B cell (primary cell): ENCODE measurements around the gene PRRC1. TPM values are rescaled to one million over a fixed set of nuclear protein-coding genes. Genes with fewer than 3 reads are reported as not detected.

ENCODE experiments used
- ATAC-seq: fragments of 200-7000 bp; cut with Tn5 transposase; one replicate; pipeline ENCODE4 v1.10.0; 2021; ENCODE audit warnings: low read depth, mild to moderate bottlenecking, moderate number of reproducible peaks, moderate library complexity
- CTCF ChIA-PET: fragments of 350-600 bp; sonication (Branson Sonifier 250); formaldehyde crosslinking; loops from one replicate; lab custom pipeline; 2021; ENCODE audit warnings: antibody characterized with exemption, inconsistent platforms; lab: Charles Lee
- POLR2A ChIA-PET: fragments of 350-600 bp; sonication (Branson Sonifier 250); formaldehyde crosslinking; loops from one replicate; lab custom pipeline; 2021; ENCODE audit warnings: antibody characterized with exemption; lab: Charles Lee
- DNase-seq: peaks from one replicate; pipeline ENCODE4 v3.0.0; 2013
- H2AFZ ChIP-seq: 2 replicates; pipeline ENCODE4 v1.6.1; 2012; ENCODE audit warnings: mild to moderate bottlenecking, low read depth, low read length; ENCODE audit not compliant: insufficient read depth, poor library complexity, severe bottlenecking
- H3K27ac ChIP-seq, 2 donors: 1 replicate in 1 of 2; 2 replicates in 1 of 2; pipeline ENCODE4 v1.5.1; 2012 to 2013; ENCODE audit warnings: low read length in 2 of 2, mild to moderate bottlenecking in 2 of 2, moderate library complexity in 1 of 2
- H3K27me3 ChIP-seq, 4 experiments: fragments of 200-600 bp in 1 of 4; sonication (generic) in 1 of 4; replicated peaks in 1 of 4; 1 replicate in 2 of 4; 2 replicates in 2 of 4; pipeline versions ENCODE4 v1.6.1 to v1.7.0; 2013 to 2016; ENCODE audit warnings: low read length in 3 of 4, mild to moderate bottlenecking in 2 of 4, mixed read lengths in 1 of 4, moderate library complexity in 1 of 4; ENCODE audit not compliant: insufficient read depth in 4 of 4, control insufficient read depth in 3 of 4; ENCODE audit errors: control extremely low read depth in 1 of 4
- H3K36me3 ChIP-seq, 2 experiments: replicated peaks in 1 of 2; 1 replicate in 1 of 2; 2 replicates in 1 of 2; pipeline versions ENCODE4 v1.6.1 to v1.7.1; 2013; ENCODE audit warnings: low read length in 1 of 2; ENCODE audit not compliant: insufficient read depth in 2 of 2, control insufficient read depth in 1 of 2; ENCODE audit errors: control extremely low read depth in 1 of 2, extremely low read depth in 1 of 2
- H3K4me1 ChIP-seq, 2 donors: fragments of 200-600 bp in 1 of 2; sonication (generic) in 1 of 2; 1 replicate in 1 of 2; 2 replicates in 1 of 2; pipeline versions ENCODE4 v1.5.1 to v1.6.1; 2013 to 2017; ENCODE audit warnings: low read length in 2 of 2; ENCODE audit not compliant: control insufficient read depth in 2 of 2, insufficient read depth in 2 of 2
- H3K4me2 ChIP-seq: replicated peaks from 2 replicates; pipeline ENCODE3; 2012; ENCODE audit warnings: mild to moderate bottlenecking, low read depth, low read length; ENCODE audit not compliant: poor library complexity, severe bottlenecking
- H3K4me3 ChIP-seq, 5 experiments: fragments of 200-600 bp in 1 of 5; sonication (generic) in 1 of 5; 1 replicate in 3 of 5; 2 replicates in 2 of 5; pipeline versions ENCODE4 v1.5.1 to v1.7.0; 2011 to 2016; ENCODE audit warnings: low read length in 4 of 5, mild to moderate bottlenecking in 4 of 5, low read depth in 2 of 5, control low read depth in 1 of 5, moderate library complexity in 1 of 5; ENCODE audit not compliant: insufficient read depth in 1 of 5; ENCODE audit errors: control extremely low read depth in 1 of 5, extremely low read depth in 1 of 5
- H3K79me2 ChIP-seq: fragments of 200-600 bp; sonication (generic); one replicate; pipeline ENCODE4 v1.6.0; 2016; ENCODE audit warnings: low read length; ENCODE audit not compliant: control insufficient read depth, insufficient read depth
- H3K9ac ChIP-seq: fragments of 200-600 bp; sonication (generic); 2 replicates; pipeline ENCODE4 v1.6.1; 2017; ENCODE audit warnings: mild to moderate bottlenecking, low read length, moderate library complexity
- H3K9me3 ChIP-seq, 3 donors: one replicate each; pipeline versions ENCODE4 v1.6.1 to v1.7.1; 2013; ENCODE audit warnings: low read length in 2 of 3; ENCODE audit not compliant: control insufficient read depth in 2 of 3, insufficient read depth in 1 of 3; ENCODE audit errors: control extremely low read depth in 1 of 3
- H4K20me1 ChIP-seq: 2 replicates; pipeline ENCODE4 v1.6.0; 2012; ENCODE audit warnings: mild to moderate bottlenecking, low read length; ENCODE audit not compliant: insufficient read depth, control insufficient read depth, poor library complexity, severe bottlenecking
- H3K27ac Mint-ChIP-seq: one replicate; pipeline ENCODE4 v1.8.0; 2021; ENCODE audit warnings: mixed read lengths
- H3K27me3 Mint-ChIP-seq: one replicate; pipeline ENCODE4 v1.8.0; 2021; ENCODE audit warnings: mixed read lengths
- H3K4me1 Mint-ChIP-seq: one replicate; pipeline ENCODE4 v1.8.0; 2021; ENCODE audit warnings: mixed read lengths
- H3K4me3 Mint-ChIP-seq: one replicate; pipeline ENCODE4 v1.8.0; 2021; ENCODE audit warnings: mixed read lengths
- H3K9me3 Mint-ChIP-seq: one replicate; pipeline ENCODE4 v1.8.0; 2022; ENCODE audit warnings: mixed read lengths; ENCODE audit not compliant: insufficient read depth
- EZH2 ChIP-seq: IDR thresholded peaks from 2 replicates; pipeline ENCODE4 v1.6.1; 2012; ENCODE audit warnings: borderline replicate concordance, low read depth, mild to moderate bottlenecking, moderate library complexity, low read length; ENCODE audit not compliant: insufficient read depth, poor library complexity, severe bottlenecking
- WGBS: methylation state at CpG from one replicate; pipeline ENCODE4 v1.1.5; 2013; ENCODE audit warnings: missing lambda C conversion rate; ENCODE audit not compliant: insufficient coverage; 5-methylcytosine and 5-hydroxymethylcytosine counted together
- intact Hi-C: fragments of 100-400 bp; cut with micrococcal nuclease; formaldehyde crosslinking; loops from one replicate; pipeline ENCODE4 v1.10.0; 2022
- polyA plus RNA-seq: library from polyadenylated mRNA; depleted of rRNA; stranded (reverse); fragments of >200 nt; gene quantifications from 2 replicates; pipeline ENCODE4 v1.2.3, GENCODE V29; 2012
- total RNA-seq, 2 donors: library from RNA; stranded (reverse); fragments of 120-200 nt in 1 of 2; gene quantifications; 1 replicate in 1 of 2; 2 replicates in 1 of 2; pipeline versions ENCODE4 v1.2.3 to v1.2.4, GENCODE V29; 2013 to 2022
- TF ChIP-seq, protein P1 (sequence below): fragments of 200-600 bp; IDR thresholded peaks from one replicate; pipeline ENCODE4 v1.8.0; 2022; ENCODE audit warnings: antibody characterized with exemption, mild to moderate bottlenecking

PRRC1 gene
- total and polyA plus RNA-seq, 2 donors (not counting 1 experiment from before 2014, with no cell fraction given), result 9.7 to 35.5 TPM

- H2AFZ ChIP-seq, result no peak overlapping the region
- no peaks in the 10 kb centered on the region for H3K36me3 ChIP-seq
- no peaks in the 10 kb centered on the region for H3K79me2 ChIP-seq
- TF ChIP-seq, protein P1, sequence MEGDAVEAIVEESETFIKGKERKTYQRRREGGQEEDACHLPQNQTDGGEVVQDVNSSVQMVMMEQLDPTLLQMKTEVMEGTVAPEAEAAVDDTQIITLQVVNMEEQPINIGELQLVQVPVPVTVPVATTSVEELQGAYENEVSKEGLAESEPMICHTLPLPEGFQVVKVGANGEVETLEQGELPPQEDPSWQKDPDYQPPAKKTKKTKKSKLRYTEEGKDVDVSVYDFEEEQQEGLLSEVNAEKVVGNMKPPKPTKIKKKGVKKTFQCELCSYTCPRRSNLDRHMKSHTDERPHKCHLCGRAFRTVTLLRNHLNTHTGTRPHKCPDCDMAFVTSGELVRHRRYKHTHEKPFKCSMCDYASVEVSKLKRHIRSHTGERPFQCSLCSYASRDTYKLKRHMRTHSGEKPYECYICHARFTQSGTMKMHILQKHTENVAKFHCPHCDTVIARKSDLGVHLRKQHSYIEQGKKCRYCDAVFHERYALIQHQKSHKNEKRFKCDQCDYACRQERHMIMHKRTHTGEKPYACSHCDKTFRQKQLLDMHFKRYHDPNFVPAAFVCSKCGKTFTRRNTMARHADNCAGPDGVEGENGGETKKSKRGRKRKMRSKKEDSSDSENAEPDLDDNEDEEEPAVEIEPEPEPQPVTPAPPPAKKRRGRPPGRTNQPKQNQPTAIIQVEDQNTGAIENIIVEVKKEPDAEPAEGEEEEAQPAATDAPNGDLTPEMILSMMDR, result peak; percentile 84
- no peak for TF ChIP-seq EZH2
- DNase-seq (peak; percentile 68), ATAC-seq (peak; percentile 56)
- H3K4me2 ChIP-seq, result no peak overlapping the region
- peaks cover 7% of the 10 kb centered on the region for H3K27me3 Mint-ChIP-seq
- no peaks in the 10 kb centered on the region for H3K9me3 Mint-ChIP-seq
- WGBS, result no CpG with 5 or more reads among the region's 2 CpGs
- peaks cover 7% of the 10 kb centered on the region for H3K4me1 Mint-ChIP-seq
- ChIA-PET CTCF (interaction anchor here (0.7 to 3.6 kb wide), 13 partner anchors 9 to 1111 kb away, joined by 3 to 27 read pairs (median 7); no protein-coding TSS in a partner anchor), POLR2A (interaction anchor here (0.8 kb wide), 1 partner anchor 637 kb away, joined by 3 read pairs; no protein-coding TSS in a partner anchor)
- H4K20me1 ChIP-seq, result no peaks in the 10 kb centered on the region
- no peak overlapping the region for H3K27ac Mint-ChIP-seq
- no peak overlapping the region for H3K27ac ChIP-seq
- no peaks in the 10 kb centered on the region for H3K4me1 ChIP-seq
- no peaks in the 10 kb centered on the region for H3K9me3 ChIP-seq
- intact Hi-C loops, result loop anchor here (10.0 kb wide), 1 partner anchor 1341 kb away; no protein-coding TSS in a partner anchor
- H3K27me3 ChIP-seq, result no peaks in the 10 kb centered on the region
- H3K4me3 Mint-ChIP-seq, result no peak overlapping the region
- no peak overlapping the region for H3K4me3 ChIP-seq
- H3K9ac ChIP-seq, result no peak overlapping the region
Observed at GRCh38 chr5:127564002-127564769, 46.7 kb downstream of the PRRC1 start.
